Stimulated activated memory B cell treated with anti-CD40 and anti-IgM and Interleukin-4, amounts not matched to agents 10 μg/mL and 1 μg/mL and 100 μg/mL, for 72 hours (primary cell): ENCODE data around the gene NAPG.
"Not testable (repeated sequence)": the region's sequence is repeated elsewhere in the genome, so short reads cannot be mapped to it uniquely, and the experiment has no call there.

ENCODE experiments used
- ATAC-seq: fragments of 150-1000 bp; cut with Tn5 transposase; 2 replicates; pipeline ENCODE4 v1.10.0; 2021
- H3K27ac Mint-ChIP-seq: one replicate; pipeline ENCODE4 v1.8.0; 2022; ENCODE audit warnings: mild to moderate bottlenecking, mixed read lengths
- H3K27me3 Mint-ChIP-seq: one replicate; pipeline ENCODE4 v1.8.0; 2022; ENCODE audit warnings: mixed read lengths
- H3K36me3 Mint-ChIP-seq: one replicate; pipeline ENCODE4 v1.8.0; 2022; ENCODE audit warnings: mixed read lengths
- H3K4me1 Mint-ChIP-seq: one replicate; pipeline ENCODE4 v1.8.0; 2022; ENCODE audit warnings: mixed read lengths
- H3K4me3 Mint-ChIP-seq: one replicate; pipeline ENCODE4 v1.8.0; 2022; ENCODE audit warnings: mild to moderate bottlenecking, moderate library complexity, mixed read lengths
- H3K9me3 Mint-ChIP-seq: one replicate; pipeline ENCODE4 v1.8.0; 2022; ENCODE audit warnings: mixed read lengths

The NAPG gene

DNA sequence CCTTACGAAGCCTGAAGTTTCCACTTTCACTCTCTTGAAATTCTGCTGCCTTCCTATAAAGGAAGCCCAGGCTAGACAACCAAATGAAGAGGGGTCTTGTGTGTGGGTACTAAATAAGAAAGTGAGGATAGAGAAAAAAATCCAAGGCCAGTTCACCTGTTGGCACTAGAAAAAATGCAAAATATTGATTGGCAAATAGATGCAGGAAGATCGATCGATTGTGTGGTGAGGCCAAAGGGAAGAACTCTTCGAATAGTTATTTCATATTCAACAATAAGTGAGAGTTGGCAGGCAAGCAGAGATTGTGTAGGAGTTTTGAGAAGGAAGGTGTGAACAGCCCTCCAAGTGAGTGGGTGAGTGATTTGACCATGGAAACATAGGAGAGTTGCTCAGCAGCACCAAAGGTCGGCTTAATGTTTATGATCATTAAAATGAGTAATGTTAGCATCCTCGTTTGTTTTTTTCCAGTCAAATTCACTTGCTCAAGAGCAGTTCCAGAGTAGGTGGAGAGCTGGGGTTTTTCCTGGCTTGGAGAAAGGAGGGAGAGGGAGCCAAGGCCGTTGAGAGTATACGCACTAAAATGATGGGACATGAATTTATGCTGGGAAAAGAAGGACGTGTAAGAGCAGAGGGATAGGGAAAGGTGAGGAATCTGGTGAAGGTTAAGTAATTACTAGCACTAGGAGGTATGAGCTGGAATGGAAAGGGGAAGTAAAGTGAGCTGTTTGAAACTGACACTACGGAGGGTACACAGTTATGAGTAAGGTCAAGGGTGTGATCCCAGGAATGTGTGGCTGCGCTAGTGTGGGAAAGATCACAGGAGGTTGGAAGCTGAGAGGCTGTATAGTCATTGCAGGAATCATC, 1.1 kb upstream of the NAPG start:
- Mint-ChIP-seq H3K4me1 (peaks cover 44% of the 10 kb centered on the region), H3K27ac (peak overlapping the region; percentile 92), H3K9me3 (no peaks in the 10 kb centered on the region), H3K36me3 (no peaks in the 10 kb centered on the region), H3K4me3 (peak overlapping the region; percentile 98), H3K27me3 (peaks cover 2% of the 10 kb centered on the region)
- ATAC-seq: no peak

DNA sequence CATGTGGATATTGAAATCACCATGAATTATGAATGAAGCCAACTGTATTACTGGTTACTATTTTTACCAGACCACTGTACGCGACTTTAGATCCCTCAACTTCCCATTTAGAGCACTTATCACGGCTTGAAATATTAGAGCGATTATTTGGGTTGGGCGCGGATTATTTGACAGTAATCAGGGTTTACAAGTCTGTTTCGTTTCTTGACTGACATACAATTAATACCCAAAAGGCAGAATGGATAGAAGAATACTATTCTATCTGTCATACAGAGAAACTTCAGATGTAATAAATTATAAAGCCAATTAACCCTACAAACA, 496 bp upstream of the NAPG start:
- no peaks in the 10 kb centered on the region for H3K9me3 Mint-ChIP-seq
- peak overlapping the region; percentile 98 for H3K4me3 Mint-ChIP-seq
- no peaks in the 10 kb centered on the region for H3K27me3 Mint-ChIP-seq
- peaks cover 50% of the 10 kb centered on the region for H3K4me1 Mint-ChIP-seq
- peak overlapping the region; percentile 92 for H3K27ac Mint-ChIP-seq
- no peaks in the 10 kb centered on the region for H3K36me3 Mint-ChIP-seq
- no peak for ATAC-seq

DNA sequence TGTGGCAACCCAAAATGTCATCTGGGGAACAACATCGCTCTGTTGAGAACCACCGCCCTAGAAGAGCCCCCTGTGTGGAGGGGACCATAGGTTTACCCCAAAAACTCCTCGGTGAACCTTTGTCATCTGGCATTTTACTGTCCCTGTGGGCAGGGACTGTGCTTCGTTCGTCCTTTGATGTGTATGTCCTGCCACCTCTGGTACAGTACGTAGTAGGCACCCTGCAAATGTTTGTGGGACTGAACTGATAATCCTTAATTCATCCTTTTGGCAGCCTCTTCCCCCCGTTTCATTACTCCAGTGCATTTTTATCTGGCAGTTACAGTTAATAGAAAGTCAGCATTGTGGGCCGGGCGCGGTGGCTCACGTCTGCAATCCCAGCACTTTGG, 728 bp downstream of the NAPG start:
- Mint-ChIP-seq H3K27me3 (no peaks in the 10 kb centered on the region), H3K4me1 (peaks cover 57% of the 10 kb centered on the region), H3K4me3 (peak overlapping the region; percentile 90), H3K9me3 (no peaks in the 10 kb centered on the region), H3K27ac (peak overlapping the region; percentile 92), H3K36me3 (no peaks in the 10 kb centered on the region)
- ATAC-seq: no peak

DNA sequence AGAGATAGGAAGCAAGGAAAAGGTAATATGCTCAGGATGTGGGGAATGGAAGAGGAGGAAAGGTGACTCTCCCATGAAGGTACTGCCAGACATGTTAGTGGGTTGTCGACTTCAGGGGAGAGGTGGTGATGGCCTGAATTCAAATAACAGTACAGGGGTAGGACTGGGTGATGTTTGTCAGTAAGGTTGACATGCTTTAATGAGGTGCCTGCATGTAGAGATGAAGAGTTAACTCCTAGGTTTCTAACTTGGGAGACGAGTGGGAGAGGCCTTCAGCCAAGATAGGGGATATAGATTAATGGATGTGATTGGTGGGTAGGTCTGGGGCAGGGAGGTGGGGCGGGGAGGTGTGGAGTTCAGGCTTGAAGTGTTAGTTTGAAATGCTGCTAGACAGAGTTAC, 2.6 kb downstream of the NAPG start:
- H3K27ac Mint-ChIP-seq: peak overlapping the region; percentile 18

DNA sequence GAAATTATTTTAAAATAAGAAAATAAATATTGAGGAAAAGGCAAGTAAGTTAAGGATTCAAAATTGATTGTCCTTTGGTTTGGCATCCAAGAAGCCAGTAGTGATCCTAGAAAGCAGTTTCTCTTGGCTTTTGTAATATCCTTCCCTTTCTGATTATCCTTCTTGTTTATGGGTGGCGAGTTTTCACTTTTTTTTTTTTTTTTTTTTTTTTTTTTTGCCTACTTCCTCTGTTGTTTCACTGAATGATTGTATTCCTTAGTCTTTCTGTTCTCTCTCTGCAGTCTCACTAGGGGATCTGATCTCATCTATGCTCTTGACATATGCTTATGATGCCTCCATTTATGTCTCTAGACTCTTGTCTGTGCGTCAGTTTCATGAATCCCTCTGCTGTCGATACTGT, 4.2 kb downstream of the NAPG start:
- Mint-ChIP-seq H3K27ac (peak overlapping the region; percentile 68), H3K4me1 (peaks cover 50% of the 10 kb centered on the region)
- ATAC-seq: no peak

More for the DNA sequence above, 2.6 kb downstream of the NAPG start:
- ATAC-seq: no peak
- Mint-ChIP-seq H3K9me3 (no peaks in the 10 kb centered on the region), H3K36me3 (no peaks in the 10 kb centered on the region), H3K4me3 (no peak overlapping the region), H3K27me3 (no peaks in the 10 kb centered on the region), H3K4me1 (peaks cover 57% of the 10 kb centered on the region)

DNA sequence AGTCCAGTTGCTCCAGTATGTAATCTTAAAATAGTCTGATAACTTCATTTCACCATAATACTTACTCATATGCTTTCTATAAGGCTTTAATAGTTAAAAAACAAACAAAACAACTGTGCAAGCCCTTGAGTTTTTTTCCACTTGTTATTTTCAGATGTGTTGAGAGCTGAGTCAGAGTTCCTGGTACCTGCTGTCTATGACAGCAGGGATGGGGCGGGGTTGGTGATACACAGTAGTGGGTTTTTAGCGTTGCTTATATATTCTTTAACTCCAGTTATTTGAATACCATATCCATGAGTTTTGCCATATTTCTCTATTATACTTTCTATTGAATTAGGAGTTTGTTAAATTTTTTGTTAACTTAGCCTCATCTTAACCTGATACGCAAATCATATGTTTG, 5.0 kb downstream of the NAPG start:
- Mint-ChIP-seq H3K27ac (peak overlapping the region; percentile 68), H3K27me3 (no peaks in the 10 kb centered on the region), H3K4me3 (no peak overlapping the region), H3K4me1 (peaks cover 46% of the 10 kb centered on the region), H3K36me3 (no peaks in the 10 kb centered on the region), H3K9me3 (no peaks in the 10 kb centered on the region)
- ATAC-seq: no peak

More for the DNA sequence above, 4.2 kb downstream of the NAPG start:
- H3K27me3 Mint-ChIP-seq: no peaks in the 10 kb centered on the region
- H3K9me3 Mint-ChIP-seq: no peaks in the 10 kb centered on the region
- no peak overlapping the region for H3K4me3 Mint-ChIP-seq
- H3K36me3 Mint-ChIP-seq: no peaks in the 10 kb centered on the region

DNA sequence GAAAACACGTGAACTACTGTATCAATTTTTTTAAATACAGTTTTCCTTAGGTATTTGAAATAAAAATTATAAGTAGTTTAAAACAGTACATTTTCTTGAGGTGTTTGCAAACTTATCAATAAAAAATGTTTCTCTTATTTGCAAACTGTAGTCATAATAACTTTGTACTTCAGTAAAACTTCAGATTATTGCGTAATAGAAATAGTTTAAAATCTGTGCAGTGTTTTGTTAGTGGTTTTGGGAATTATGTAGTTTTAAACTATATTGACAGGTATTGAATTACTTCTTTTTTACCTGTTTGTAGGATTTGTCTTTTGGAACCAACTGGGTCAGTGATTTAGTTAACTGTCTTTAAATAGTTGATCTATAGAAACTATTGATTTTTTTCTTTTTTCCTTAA, 7.3 kb downstream of the NAPG start:
- Mint-ChIP-seq H3K27ac (no peak overlapping the region), H3K4me3 (no peak overlapping the region), H3K27me3 (no peaks in the 10 kb centered on the region), H3K9me3 (no peaks in the 10 kb centered on the region), H3K36me3 (peaks cover 10% of the 10 kb centered on the region), H3K4me1 (peaks cover 29% of the 10 kb centered on the region)
- no peak for ATAC-seq

DNA sequence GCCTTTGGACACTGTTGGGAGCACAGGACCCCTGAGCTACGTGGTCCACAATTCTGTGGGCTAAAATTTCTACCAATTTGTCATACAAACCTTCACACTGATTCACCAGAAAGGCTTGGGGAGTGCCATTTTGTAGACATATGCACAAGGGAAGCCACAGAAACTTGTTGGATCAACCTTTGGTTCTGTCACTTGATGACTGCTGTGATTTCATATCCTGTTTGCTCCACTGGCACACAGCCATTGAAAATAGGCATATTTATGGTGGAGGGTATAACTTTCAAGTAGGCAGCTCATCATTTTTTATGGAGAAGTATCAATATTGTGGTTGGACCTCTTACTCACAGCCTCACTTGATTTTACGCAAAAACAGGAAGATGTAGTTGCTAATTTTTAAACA, 10.5 kb downstream of the NAPG start:
- no peaks in the 10 kb centered on the region for H3K9me3 Mint-ChIP-seq
- H3K36me3 Mint-ChIP-seq: peaks cover 25% of the 10 kb centered on the region
- H3K4me1 Mint-ChIP-seq: no peaks in the 10 kb centered on the region
- no peak for ATAC-seq
- no peaks in the 10 kb centered on the region for H3K27me3 Mint-ChIP-seq
- no peak overlapping the region for H3K4me3 Mint-ChIP-seq
- no peak overlapping the region for H3K27ac Mint-ChIP-seq

DNA sequence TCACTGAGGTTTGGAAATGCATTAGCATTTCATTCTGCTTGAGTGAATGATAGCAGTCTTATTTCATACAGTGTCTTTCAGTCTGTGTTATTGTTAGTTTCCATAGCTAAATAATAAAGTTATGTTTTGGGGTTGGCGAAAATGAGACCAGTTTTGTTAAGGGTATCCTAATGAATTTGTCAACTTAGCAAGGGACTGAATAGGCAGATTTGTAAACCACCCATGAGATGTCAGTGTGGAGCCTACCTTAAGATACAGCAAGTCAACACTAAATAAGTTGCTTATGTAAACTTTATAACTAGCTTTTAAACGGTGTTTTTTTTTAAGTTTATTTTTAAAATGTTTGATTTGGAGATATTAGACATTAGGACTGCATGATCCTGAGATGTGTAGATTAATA, 11.9 kb downstream of the NAPG start:
- no peak overlapping the region for H3K27ac Mint-ChIP-seq

DNA sequence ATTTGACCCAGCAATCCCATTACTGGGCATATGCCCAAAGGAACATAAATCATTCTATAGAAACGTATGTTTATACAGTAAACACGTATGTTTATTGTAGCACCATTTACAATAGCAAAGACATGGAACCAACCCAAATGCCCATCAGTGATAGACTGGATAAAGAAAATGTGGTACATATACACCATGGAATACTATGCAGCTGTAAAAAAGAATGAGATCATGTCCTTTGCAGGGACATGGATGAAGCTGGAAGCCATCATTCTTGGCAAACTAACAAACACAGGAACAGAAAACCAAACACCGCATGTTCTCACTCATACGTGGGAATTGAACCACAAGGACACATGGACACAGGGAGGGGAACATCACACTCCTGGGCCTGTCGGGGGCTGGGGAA, 13.3 kb downstream of the NAPG start:
- not testable (repeated sequence) for H3K4me3 Mint-ChIP-seq, H3K27ac Mint-ChIP-seq, H3K9me3 Mint-ChIP-seq, H3K27me3 Mint-ChIP-seq, H3K4me1 Mint-ChIP-seq, ATAC-seq
- H3K36me3 Mint-ChIP-seq: peaks cover 46% of the 10 kb centered on the region

More for the DNA sequence above, 11.9 kb downstream of the NAPG start:
- no peaks in the 10 kb centered on the region for H3K9me3 Mint-ChIP-seq
- H3K36me3 Mint-ChIP-seq: peaks cover 37% of the 10 kb centered on the region
- no peak overlapping the region for H3K4me3 Mint-ChIP-seq
- no peak for ATAC-seq
- H3K27me3 Mint-ChIP-seq: no peaks in the 10 kb centered on the region
- no peaks in the 10 kb centered on the region for H3K4me1 Mint-ChIP-seq

DNA sequence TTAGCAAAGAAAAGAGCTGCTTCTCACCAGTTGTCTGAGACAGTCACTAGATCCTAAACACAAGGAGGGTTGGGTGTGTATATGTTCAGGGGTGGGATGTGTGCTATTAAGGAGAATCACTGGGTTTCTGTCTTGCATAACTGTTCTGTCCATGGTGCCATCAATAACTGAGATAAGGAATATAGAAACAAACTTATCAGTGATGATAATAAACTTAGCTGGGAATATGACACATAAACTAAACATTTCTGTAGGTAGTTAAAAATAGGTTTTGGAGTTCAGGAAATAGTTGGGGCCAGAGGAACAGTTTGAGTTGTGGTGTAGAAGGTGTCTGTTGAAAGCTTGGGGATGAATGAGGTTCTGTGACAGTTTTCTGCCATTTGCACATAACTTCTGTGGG, 17.4 kb downstream of the NAPG start:
- no peaks in the 10 kb centered on the region for H3K9me3 Mint-ChIP-seq
- H3K4me3 Mint-ChIP-seq: no peak overlapping the region
- H3K27ac Mint-ChIP-seq: peak overlapping the region; percentile 13
- H3K36me3 Mint-ChIP-seq: peaks cover 60% of the 10 kb centered on the region
- ATAC-seq: no peak
- no peaks in the 10 kb centered on the region for H3K27me3 Mint-ChIP-seq
- no peaks in the 10 kb centered on the region for H3K4me1 Mint-ChIP-seq

DNA sequence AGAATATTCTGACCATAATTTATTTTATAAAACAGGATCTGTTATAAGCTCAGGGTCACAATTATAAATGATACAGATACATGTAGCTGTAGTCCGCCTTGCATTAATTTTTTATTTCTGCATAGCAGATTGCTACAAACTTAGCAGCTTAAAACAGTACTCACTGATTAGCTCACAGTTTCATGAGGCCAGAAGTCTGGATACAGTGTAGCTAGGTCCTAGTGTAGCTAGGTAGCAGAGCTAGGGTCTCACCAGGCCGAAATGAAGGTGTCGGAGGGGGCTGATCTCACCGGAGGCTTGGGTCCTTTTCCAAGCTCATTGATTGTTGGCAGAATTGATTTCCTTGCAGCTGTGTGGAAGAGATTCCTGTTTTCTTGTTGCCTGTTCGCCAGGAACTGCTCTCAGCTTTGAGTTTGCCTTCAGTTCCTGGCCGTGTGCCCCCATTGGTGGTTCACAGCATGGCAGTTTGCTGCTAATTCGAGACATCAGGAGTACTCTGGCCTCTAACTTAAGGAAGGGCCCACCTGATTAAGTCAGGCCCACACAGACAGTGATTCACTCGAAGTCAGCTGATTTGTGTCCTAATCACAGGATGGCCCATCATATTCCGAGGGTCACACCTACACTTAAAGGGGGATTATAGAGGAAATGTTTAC, 18.4 kb downstream of the NAPG start:
- peaks cover 50% of the 10 kb centered on the region for H3K36me3 Mint-ChIP-seq
- no peak overlapping the region for H3K4me3 Mint-ChIP-seq
- no peak overlapping the region for H3K27ac Mint-ChIP-seq

DNA sequence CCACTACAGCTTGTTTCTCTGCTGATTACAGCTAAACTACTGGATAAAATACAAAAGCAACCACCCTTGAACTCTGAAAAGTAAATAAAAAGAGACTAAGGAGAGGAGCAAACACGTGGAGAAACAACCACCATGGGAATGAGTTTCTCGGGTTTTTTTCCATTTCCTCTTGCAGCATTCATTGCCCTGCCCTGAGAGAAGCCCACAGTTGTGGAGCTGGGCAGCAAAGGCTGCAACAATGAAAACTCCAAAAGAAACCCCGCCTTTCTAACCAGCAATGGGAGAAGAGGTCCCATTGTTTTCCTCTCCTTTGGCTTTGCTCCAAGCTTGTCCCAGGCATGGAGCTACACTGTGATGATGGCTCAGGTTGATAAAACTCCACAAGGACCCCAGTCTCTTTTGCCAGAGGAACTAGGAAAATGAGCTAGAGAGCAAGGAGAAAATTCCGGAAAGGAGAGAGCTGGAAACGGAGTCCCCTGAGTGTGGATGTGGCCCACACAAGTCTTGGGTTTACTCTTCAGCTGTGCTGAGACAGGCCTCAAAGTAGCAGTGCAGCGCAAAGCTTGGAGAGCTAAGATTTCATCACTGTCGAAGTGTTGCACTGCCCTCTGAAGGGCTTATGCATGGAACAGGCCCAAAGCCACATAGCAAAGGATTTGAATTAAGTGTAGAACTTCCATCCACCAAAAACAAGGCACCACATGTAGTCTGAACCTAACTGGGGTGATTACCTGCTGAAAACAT, 20.9 kb downstream of the NAPG start:
- no peak overlapping the region for H3K27ac Mint-ChIP-seq
- H3K4me1 Mint-ChIP-seq: no peaks in the 10 kb centered on the region
- H3K9me3 Mint-ChIP-seq: no peaks in the 10 kb centered on the region
- ATAC-seq: no peak
- no peaks in the 10 kb centered on the region for H3K27me3 Mint-ChIP-seq
- H3K4me3 Mint-ChIP-seq: no peak overlapping the region
- peaks cover 55% of the 10 kb centered on the region for H3K36me3 Mint-ChIP-seq

More for the DNA sequence above, 18.4 kb downstream of the NAPG start:
- Mint-ChIP-seq H3K4me1 (no peaks in the 10 kb centered on the region), H3K27me3 (no peaks in the 10 kb centered on the region), H3K9me3 (no peaks in the 10 kb centered on the region)
- ATAC-seq: no peak

DNA sequence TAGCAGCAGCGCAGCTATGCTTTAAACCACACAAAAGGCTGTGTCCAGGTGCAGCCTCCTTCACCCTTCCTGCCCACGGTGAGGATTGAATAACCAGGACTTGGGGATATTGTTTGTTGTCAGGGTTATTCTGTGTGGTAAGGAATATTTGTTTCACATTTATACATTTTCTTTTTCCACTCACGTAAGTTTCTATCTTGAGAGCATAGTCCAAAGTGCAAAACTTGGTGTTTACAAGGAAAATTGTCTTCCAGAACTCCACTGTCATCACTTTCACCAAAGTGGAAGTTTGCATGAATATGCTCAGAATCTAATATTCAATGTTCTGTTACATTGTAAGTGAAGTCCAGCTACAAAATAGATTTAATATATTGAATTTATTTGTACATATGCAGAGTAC, 26.4 kb downstream of the NAPG start:
- H3K36me3 Mint-ChIP-seq: peaks cover 42% of the 10 kb centered on the region
- ATAC-seq: no peak
- no peak overlapping the region for H3K4me3 Mint-ChIP-seq
- H3K9me3 Mint-ChIP-seq: no peaks in the 10 kb centered on the region
- no peaks in the 10 kb centered on the region for H3K27me3 Mint-ChIP-seq
- no peak overlapping the region for H3K27ac Mint-ChIP-seq
- H3K4me1 Mint-ChIP-seq: no peaks in the 10 kb centered on the region

DNA sequence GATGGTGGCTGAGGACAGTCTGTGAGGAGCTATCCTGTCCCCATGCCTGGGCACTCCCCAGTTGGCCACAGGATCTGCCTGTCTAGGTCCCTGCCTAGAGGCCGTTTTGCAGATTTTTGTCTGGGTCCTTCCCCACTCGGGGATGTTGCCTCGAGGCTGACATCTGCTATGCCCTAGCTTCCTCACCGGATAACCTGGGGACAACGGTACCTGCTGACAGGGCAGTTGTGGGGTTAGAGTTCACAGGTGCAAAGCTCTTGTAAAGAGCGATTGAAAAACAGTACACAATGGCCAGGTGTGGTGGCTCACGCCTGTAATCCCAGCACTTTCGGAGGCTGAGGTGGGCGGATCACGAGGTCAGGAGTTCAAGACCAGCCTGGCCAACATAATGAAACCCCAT, 30.4 kb downstream of the NAPG start:
- H3K27ac Mint-ChIP-seq, H3K9me3 Mint-ChIP-seq, H3K4me3 Mint-ChIP-seq, H3K27me3 Mint-ChIP-seq, ATAC-seq: not testable (repeated sequence)
- peaks cover 34% of the 10 kb centered on the region for H3K36me3 Mint-ChIP-seq
- H3K4me1 Mint-ChIP-seq: peaks cover 13% of the 10 kb centered on the region
